HG03045 (cell line): ENCODE results near the gene PTGES3.
"Not testable (repeated sequence)": the region's sequence is repeated elsewhere in the genome, so short reads cannot be mapped to it uniquely, and the experiment has no call there.

Source experiments
- ATAC-seq: cut with Tn5 transposase; IDR thresholded peaks from one replicate; pipeline ENCODE4 v1.9.1; 2021; ENCODE audit warnings: mild to moderate bottlenecking, moderate library complexity; ENCODE audit not compliant: unreplicated experiment

The PTGES3 gene

DNA sequence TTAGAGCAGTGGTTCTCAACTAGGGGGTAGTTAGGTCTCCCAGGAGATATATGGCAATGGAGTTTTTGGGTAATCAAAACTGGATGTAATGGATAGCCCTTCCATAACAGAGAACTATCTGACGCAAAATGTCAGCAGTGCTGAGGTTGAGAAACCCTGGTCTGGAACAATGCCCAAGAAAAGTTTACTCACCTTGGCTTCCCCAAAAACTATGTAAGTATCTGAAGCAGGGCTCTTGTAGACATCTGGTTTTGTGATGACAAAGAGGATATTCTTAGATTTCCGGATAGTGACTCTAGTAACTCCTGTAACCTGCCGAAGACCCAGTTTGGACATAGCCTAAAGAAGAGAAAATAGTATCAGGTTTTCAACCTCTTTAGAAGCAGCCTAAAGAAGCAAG lies 25.3 kb upstream of the PTGES3 start:
- ATAC-seq = no peak

DNA sequence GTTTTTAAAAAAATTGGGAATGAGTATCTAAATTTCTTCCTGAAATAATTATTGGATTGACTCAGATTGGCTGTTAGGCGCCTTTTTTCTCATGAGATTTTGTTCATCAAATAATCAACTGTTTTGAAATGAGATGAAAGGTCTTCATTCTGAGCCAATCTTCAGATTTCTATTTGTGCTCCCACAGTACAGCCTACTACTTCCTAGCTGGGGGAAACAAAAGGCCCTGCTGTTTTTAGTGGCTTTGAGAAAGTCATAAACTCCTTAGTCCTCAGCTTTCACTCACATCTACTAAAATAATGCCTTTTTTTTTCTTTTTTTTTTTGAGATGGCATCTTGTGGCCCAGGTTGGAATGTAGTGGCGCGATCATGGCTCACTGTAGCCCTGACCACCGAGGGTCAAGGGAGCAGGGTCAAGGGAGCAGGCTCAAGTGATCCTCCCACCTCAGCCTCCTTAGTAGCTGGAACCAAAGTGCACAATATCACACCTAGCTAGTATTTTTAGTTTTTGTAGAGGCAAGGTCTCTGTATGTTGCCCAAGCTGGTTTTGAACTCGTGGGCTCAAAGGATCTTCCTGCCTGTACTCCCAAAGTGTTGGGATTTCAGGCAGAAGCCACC lies 21.8 kb upstream of the PTGES3 start:
- ATAC-seq = no peak

DNA sequence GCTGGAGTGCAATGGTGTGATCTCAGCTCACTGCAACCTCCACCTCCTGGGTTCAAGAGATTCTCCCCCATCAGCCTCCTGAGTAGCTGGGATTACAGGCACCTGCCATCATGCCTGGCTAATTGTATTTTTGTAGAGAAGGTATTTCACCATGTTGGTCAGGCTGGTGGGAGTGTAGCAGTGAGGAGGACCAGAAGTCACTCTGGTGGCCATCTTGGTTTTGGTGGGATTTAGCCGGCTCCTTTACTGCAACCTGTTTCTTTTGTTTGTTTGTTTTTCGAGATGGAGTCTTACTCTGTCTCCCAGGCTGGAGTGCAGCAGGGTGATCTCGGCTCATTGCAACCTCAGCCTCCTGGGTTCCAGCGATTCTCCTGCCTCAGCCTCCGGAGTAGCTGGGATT lies 16.4 kb upstream of the PTGES3 start:
- not testable (repeated sequence) for ATAC-seq

- no peak for ATAC-seq
Observed at GRCh38 chr12:56699020-56699661, 11.1 kb upstream of the PTGES3 start.

DNA sequence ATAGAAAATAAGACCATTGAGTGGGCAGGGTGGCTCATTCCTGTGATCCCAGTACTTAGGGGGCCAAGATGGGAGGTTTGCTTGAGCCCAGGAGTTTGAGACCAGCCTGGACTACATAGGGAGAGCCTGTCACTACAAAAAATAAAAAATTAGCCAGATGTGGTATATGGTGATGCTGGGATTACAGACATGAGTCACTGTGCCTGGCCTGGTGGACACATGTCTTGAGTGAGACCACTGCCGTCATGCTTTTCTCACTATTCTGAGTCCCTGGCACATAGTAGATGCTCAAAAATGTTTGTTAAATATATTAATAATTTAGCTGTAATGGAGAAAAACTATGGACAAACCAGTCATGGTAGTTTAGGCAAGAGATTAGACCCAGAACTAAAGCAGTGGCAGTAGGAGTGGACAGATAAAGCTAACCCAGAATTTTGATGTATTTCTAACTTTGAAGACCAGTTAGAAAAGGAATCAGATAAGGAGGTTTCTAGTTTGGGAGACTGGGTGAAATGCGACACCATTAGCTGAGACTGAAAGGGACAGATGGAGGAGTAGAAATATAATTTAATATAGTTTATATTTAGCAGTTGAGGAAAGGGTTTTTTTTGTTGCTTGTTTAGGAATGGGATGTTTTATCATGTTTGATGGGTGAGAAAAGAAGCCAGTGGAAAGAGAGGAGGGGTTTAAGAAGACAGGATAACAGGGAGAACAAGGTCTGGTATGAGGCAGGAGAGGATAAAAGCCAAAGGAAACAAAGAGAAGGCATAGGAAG lies 7.4 kb upstream of the PTGES3 start:
- ATAC-seq = no peak

DNA sequence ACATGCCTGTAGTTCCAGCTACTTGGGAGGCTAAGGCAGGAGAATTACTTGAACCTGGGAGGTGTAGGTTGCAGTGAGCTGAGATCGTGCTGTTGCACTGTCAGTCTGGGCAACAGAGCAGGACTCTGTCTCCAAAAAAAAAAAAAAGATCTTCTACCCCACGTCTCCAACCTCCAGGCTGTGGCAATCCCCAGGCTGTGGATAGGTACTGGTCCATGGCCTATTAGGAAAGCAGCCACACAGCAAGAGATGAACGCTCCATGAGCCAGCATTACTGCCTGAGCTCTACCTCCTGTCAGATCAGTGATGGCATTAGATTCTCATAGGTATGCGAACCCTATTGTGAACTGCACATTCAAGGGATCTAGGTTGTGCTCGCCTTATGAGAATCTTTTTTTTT lies 6.1 kb upstream of the PTGES3 start:
- ATAC-seq = no peak

DNA sequence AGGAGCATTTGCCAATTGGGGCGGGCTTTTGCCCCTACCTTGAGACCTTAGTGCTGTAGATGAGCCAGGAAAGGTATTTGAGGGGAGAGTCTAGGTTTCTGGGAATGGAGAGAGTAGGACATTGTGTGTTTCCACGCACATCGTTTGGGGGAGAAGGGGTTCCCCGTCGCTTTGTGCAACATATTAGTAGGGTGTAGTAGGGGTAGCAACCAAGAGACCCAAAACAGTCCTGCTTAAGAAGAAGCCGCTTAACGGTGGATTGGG lies 694 bp upstream of the PTGES3 start:
- ATAC-seq = no peak

- ATAC-seq = peak; percentile 13
Observed at GRCh38 chr12:56687223-56688128, 608 bp downstream of the PTGES3 start.

GRCh38 chr12:56684745-56685359 lies 3.2 kb downstream of the PTGES3 start:
- ATAC-seq = no peak

GRCh38 chr12:56682323-56682722 lies 5.8 kb downstream of the PTGES3 start:
- no peak for ATAC-seq

GRCh38 chr12:56679883-56680575 lies 8.1 kb downstream of the PTGES3 start:
- no peak for ATAC-seq

- ATAC-seq = no peak
Observed at GRCh38 chr12:56678852-56679251, 9.2 kb downstream of the PTGES3 start.

- peak; percentile 45 for ATAC-seq
Observed at GRCh38 chr12:56677680-56678079, 10.4 kb downstream of the PTGES3 start.

GRCh38 chr12:56676851-56677580 lies 11.1 kb downstream of the PTGES3 start:
- no peak for ATAC-seq

GRCh38 chr12:56671608-56672007 lies 16.5 kb downstream of the PTGES3 start:
- ATAC-seq = no peak

GRCh38 chr12:56670836-56671235 lies 17.2 kb downstream of the PTGES3 start:
- ATAC-seq = no peak

GRCh38 chr12:56668197-56668457 lies 20.0 kb downstream of the PTGES3 start:
- ATAC-seq = no peak

GRCh38 chr12:56661979-56662638 lies 26.0 kb downstream of the PTGES3 start:
- no peak for ATAC-seq

GRCh38 chr12:56661560-56661959 lies 26.5 kb downstream of the PTGES3 start:
- ATAC-seq = no peak
